Upper lobe of left lung (tissue), 4 donors: ENCODE data around the gene TIMM29.

ENCODE experiments used
- CTCF ChIP-seq, 6 experiments: fragments of 450-650 bp in 4 of 6; fragments of 200-600 bp in 2 of 6; sonication (generic) in 2 of 6; IDR thresholded peaks; one replicate each; pipeline ENCODE4 v1.5.1; 2016 to 2019; ENCODE audit warnings: antibody characterized with exemption in 6 of 6
- EP300 ChIP-seq, 4 donors: sonication (generic); formaldehyde crosslinking; IDR thresholded peaks; one replicate each; pipeline ENCODE4 v1.5.1; 2017; ENCODE audit warnings: antibody characterized with exemption in 4 of 4, control low read depth in 2 of 4
- POLR2A ChIP-seq, 4 donors: fragments of 450-650 bp; IDR thresholded peaks; one replicate each; pipeline ENCODE4 v1.5.1; 2016 to 2017; ENCODE audit warnings: antibody characterized with exemption in 4 of 4, mild to moderate bottlenecking in 2 of 4
- POLR2AphosphoS5 ChIP-seq, 2 donors: sonication (generic); formaldehyde crosslinking; IDR thresholded peaks; one replicate each; pipeline ENCODE4 v1.5.1; 2017; ENCODE audit warnings: antibody characterized with exemption in 2 of 2

GRCh38 chr19:10913716-10914340 is 14.8 kb upstream of the TIMM29 start:
- TF ChIP-seq POLR2A (IDR thresholded peaks at IDR 0.05) (no peak), CTCF (IDR thresholded peaks at IDR 0.05) (no peak), EP300 (IDR thresholded peaks at IDR 0.05) (no peak), POLR2AphosphoS5 (IDR thresholded peaks at IDR 0.05) (no peak)
